NB4 (cell line): ENCODE measurements around the gene KRT16.

ENCODE experiments used
- MYC ChIP-seq: IDR thresholded peaks from 2 replicates; pipeline ENCODE4 v1.6.1; 2011; ENCODE audit warnings: low read depth, low read length
- POLR2A ChIP-seq: IDR thresholded peaks from 2 replicates; pipeline ENCODE4 v1.6.1; 2011; ENCODE audit warnings: mild to moderate bottlenecking; ENCODE audit not compliant: insufficient read length; ENCODE audit errors: extremely low read depth
- TF ChIP-seq, protein P1 (sequence below): IDR thresholded peaks from one replicate; pipeline ENCODE4 v1.5.1; 2012; ENCODE audit warnings: low read depth, low read length
- TF ChIP-seq, protein P2 (sequence below): IDR thresholded peaks from 2 replicates; pipeline ENCODE4 v1.6.1; 2011; ENCODE audit warnings: low read depth, low read length

DNA sequence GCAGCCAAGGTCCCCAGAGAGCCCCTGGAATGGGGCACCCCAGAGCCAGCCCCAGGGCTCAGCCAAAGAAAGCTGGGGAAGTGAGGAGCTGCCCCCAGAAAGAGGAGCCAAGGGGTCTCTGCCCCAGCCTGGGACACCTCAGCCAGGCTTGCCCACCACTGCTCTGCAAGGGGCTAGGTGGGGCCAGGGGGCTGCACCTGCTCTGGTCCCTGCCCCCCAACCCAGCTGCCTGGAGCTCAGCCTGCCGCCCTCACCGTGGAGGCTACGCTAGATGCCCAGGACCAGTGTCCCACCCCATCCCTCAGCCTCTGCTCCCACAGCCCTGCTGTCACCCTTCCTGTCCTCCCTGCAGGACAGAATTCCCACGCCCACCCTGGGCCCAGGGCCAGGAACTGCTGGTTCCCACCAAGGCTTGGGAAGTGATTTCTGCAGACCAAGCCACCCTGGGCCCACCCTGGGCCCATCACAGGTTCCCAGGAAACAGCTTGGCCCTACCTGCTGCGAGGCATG lies 39.9 kb upstream of the KRT16 start:
- TF ChIP-seq, protein P1, sequence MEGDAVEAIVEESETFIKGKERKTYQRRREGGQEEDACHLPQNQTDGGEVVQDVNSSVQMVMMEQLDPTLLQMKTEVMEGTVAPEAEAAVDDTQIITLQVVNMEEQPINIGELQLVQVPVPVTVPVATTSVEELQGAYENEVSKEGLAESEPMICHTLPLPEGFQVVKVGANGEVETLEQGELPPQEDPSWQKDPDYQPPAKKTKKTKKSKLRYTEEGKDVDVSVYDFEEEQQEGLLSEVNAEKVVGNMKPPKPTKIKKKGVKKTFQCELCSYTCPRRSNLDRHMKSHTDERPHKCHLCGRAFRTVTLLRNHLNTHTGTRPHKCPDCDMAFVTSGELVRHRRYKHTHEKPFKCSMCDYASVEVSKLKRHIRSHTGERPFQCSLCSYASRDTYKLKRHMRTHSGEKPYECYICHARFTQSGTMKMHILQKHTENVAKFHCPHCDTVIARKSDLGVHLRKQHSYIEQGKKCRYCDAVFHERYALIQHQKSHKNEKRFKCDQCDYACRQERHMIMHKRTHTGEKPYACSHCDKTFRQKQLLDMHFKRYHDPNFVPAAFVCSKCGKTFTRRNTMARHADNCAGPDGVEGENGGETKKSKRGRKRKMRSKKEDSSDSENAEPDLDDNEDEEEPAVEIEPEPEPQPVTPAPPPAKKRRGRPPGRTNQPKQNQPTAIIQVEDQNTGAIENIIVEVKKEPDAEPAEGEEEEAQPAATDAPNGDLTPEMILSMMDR, result no peak
- TF ChIP-seq POLR2A, result no peak
- TF ChIP-seq, protein P2, sequence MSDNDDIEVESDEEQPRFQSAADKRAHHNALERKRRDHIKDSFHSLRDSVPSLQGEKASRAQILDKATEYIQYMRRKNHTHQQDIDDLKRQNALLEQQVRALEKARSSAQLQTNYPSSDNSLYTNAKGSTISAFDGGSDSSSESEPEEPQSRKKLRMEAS, result no peak
- TF ChIP-seq MYC, result no peak
